HG02678 (cell line): ENCODE data around the gene CYTH3.
"Not testable (repeated sequence)": the region's sequence is repeated elsewhere in the genome, so short reads cannot be mapped to it uniquely, and the experiment has no call there.

Experiments used
- ATAC-seq: cut with Tn5 transposase; IDR thresholded peaks from one replicate; pipeline ENCODE4 v1.9.1; 2021; ENCODE audit warnings: mild to moderate bottlenecking, moderate library complexity; ENCODE audit not compliant: unreplicated experiment

CYTH3 gene

DNA sequence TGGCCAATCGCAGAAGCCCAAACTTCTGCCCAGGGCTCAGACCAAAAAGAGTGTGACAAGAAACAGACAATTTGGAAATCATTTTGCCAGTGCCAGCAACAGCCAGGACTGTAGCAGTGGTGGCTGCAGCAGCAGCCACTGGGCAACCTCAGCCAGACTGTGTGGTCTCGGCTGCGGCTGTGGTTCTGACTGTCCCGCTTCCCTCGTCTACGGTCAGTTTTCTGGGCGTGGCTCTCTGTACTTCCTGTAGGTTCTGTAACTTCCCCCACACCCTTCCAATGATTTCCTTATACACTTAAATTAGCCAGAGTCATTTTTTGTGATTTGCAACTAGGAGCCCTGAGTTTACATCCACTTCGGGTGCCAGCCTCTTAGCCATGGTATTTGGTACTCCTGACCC lies 39.9 kb downstream of the CYTH3 start:
- ATAC-seq = no peak

DNA sequence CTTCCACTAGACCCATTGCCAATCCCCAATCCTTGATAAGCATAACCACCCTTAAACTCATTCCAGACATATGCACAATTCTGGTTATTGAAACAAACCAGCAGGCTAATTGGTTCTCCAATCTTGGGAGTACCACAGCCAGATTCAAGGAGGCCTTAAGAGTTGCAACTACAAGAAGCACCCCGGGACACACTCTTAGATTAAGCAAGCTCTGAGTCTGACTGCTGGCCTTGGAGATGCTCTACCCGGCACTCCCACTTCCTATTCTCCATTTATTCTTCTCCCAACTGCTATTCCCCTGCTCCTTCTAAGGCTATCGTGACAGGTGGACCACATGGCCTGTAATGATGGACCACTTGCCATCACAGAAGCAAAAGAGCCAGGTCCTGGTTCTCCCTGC lies 40.3 kb downstream of the CYTH3 start:
- ATAC-seq = no peak

DNA sequence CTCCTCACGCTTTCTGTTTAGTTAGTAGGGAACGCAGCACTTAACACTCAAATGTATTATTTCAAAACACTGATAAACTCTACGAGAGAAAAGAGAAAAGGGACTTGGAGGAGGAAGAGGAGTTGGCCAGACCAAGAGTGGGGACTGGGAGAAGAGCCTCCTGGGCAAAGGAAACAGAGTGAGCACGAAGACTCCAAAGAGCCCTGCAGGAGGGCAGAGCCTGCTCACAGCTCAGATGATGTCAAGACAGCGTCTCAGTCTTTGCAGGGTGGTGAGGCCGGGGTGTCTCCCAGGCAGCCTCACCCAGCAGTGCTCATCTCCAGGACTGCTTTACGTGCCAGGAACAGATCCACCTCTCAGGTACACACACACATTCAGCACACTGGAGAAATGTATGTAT lies 41.2 kb downstream of the CYTH3 start:
- no peak for ATAC-seq

DNA sequence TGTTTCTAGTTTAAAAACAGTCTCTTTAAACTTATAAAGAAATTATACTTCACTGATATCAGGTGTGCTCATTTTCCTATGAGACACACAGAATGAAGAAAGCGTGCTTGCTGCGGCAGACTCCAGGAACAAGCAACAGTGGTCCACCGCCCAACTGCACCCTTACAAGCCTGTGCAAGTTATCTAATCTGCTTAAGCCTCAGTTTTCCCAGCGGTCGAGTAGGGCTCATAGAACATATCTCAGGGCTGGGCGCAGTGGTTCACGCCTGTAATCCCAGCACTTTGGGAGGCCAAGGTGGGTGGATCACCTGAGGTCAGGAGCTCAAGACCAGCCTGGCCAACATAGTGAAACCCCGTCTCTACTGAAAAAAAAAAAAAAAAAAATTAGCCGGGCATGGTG lies 43.1 kb downstream of the CYTH3 start:
- not testable (repeated sequence) for ATAC-seq

DNA sequence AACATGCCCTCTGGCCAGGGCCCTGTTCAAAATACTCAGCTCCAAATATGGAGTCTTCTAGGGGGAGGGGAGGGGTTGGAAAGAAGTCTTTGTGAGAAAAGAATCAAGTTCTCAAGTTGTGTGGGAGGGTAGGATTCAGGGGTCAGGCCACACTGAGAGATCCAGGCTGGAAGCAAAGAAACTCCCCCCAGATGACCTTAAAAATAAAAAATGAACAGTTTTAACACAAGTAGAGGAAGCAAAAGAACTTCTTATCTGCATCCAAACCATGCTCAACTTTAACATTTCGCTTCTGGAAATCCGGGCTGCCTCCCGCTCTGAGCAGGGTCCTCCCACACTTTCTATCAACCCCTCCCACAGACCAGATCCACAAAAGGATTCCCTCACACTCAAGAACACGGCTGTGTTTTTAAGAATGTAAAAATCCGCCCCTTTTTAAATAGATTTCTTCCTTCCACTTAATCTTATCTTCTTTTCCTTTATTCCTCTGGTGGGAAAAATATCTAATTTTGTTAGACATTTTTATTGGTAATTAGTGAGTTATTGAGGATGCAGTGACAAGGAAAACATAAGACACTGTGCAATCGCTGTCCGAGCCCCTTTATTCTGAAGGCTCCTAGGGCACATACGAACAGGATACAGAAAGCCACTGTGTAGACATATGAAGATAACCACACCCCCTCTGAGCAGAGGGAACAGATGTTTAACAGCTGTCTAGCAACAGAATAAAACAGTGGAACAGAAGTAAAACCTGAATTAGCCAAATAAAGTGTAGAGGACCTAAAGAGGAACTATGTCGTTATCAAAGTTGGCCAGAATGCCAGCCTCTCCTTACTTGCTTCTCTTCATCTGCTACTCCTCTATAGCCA lies 43.8 kb downstream of the CYTH3 start:
- ATAC-seq = peak; percentile 89

DNA sequence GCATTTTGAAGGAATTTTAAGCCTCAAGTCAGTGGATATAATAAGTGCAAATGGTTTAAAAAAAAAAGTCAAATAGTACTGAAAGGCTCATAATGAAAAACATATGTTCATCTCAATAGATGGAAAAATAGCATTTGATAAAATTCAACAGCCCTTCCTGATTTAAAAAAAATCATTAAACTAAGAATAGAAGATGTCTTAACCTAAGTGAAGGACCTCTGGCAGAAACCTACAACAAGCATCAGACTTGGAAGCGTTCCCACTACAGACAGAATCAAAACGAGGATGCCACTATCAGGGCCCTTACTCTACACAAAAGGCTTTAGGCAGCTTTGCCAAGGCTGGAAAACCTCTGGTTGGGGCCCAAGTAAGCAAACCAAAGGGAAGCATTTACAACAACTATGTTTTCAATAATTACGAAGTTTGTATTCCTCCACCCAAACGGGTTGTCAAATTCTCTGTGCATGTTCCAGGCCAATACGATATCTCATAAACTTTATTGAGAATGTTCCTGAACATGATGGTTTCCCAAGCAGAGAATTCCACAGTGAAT lies 45.1 kb downstream of the CYTH3 start:
- no peak for ATAC-seq

DNA sequence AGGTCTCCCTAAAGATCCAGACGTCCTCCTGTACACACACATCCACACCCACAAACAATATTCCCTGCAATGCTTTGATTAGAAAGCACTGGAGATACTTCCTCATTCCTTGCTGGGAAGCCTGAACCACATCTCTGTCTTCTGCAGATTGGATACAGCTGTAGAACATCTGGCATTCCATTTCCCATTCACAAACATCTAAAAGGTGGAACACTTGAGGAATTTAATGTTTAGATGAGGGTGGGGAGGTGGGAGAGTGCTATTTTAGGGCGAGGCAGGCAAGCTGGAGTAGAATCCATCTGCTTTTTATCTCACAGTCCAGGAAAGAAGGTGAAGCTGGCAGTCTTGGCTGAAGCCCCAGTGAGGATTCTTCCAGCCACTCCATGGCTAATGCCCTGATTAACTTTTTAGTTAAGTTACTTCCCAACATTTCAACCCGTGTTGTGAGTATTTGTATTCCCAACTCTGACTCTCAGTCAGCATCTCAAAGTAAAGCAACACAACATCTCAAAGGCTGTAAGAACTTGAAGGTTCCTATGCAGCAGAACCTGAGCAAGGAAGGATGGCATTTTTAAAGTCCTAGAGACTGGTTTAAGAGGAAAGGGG lies 46.1 kb downstream of the CYTH3 start:
- ATAC-seq = no peak

DNA sequence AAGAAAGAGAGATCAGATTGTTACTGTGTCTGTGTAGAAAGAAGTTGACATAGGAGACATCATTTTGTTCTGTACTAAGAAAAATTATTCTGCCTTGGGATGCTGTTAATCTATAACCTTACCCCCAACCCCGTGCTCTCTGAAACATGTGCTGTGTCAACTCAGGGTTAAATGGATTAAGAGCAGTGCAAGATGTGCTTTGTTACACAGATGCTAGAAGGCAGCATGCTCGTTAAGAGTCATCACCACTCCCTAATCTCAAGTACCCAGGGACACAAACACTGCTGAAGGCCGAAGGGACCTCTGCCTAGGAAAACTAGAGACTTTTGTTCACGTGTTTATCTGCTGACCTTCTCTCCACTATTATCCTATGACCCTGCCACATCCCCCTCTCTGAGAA lies 49.0 kb downstream of the CYTH3 start:
- ATAC-seq = not testable (repeated sequence)

DNA sequence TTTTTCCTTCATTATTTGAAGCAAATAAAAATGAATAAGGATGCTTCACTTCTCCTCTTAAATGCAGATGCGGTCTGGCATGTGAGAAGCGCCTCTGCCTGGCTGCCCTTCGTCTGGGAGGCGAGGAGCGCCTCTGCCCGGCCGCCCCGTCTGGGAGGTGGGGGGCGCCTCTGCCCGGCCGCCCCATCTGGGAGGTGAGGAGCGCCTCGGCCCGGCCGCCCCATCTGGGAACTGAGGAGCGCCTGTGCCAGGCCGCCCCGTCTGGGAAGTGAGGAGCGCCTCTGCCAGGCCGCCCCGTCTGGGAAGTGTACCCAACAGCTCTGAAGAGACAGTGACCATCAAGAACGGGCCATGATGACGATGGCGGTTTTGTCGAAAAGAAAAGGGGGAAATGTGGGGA lies 49.4 kb downstream of the CYTH3 start:
- ATAC-seq = not testable (repeated sequence)

DNA sequence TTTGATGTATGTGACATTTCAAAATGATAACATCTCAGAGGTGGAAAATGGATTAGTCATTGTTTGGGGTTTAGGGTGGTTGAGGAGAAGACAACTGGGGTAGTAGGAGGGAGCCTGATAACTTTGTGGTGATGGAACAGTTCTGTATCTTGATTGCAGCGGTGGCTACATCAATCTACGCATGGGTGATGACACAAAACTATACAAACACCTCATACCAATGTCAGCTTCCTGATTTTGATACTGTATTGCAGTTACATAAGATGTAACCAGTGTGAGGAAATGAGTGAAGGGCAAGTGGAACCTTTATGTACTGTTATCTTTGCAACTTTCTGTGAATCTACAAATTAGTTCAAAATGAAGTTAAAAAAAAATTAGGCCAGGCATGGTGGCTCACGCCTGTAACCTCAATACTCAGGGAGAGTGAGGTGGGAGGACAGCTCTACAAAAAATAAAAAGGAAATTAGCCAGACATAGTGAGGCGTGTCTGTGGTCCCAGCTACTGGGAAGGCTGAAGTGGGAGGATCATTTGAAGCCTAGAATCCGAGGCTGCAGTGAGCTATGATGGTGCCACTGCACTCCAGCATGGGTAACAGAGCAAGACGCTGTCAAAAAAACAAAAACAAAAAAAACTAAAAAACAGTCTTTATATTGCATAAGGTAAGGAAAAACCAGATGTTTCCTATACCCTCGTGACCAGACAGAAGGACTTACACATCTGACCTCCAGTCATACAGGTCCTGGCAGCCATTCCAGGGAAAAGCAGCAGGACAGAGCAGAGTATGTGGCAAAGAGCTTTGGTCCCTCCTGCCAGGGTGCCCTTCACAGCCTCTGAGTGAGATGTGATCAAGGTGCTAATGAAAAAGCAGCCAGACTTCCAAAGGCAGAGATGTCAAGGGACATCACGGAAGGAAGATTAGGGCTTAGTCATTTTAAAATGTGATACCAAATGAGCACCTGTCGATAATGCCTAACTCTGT lies 50.8 kb downstream of the CYTH3 start:
- no peak for ATAC-seq

DNA sequence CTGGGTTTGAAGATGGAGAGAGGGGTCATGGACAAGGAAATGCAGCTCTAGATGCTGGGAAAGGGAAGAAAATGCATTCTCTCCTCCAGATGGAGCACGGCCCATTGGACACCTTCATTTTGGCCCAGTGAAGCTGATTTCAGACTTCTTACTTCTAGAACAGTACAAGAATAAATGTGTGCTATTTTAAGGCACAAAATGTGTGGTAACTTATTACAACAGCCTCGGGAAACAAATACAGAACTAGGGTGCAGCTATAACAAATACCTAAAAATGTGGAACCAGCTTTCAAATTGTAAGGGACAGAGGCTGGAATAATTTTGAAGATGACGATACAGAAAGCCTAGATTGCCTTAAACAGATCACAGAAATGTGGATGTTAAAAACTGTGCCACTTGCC lies 54.1 kb downstream of the CYTH3 start:
- no peak for ATAC-seq

DNA sequence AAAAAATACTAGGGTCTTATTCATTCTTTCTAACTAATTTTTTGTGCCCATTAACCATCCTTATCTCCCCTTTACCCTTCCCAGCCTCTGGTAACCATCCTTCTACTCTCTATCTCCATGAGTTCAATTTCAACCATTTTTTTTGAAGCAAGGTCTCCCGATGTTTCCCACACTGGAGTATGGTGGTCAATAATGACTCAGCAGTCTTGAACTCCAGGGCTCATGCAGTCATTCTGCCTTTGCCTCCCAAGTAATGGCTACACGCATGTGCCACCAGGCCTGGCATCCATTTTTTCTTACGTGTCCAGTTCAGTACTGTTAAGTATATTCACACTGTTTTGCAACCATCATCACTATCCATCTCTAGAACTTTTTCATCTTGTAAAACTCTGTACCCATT lies 60.4 kb downstream of the CYTH3 start:
- ATAC-seq = no peak

DNA sequence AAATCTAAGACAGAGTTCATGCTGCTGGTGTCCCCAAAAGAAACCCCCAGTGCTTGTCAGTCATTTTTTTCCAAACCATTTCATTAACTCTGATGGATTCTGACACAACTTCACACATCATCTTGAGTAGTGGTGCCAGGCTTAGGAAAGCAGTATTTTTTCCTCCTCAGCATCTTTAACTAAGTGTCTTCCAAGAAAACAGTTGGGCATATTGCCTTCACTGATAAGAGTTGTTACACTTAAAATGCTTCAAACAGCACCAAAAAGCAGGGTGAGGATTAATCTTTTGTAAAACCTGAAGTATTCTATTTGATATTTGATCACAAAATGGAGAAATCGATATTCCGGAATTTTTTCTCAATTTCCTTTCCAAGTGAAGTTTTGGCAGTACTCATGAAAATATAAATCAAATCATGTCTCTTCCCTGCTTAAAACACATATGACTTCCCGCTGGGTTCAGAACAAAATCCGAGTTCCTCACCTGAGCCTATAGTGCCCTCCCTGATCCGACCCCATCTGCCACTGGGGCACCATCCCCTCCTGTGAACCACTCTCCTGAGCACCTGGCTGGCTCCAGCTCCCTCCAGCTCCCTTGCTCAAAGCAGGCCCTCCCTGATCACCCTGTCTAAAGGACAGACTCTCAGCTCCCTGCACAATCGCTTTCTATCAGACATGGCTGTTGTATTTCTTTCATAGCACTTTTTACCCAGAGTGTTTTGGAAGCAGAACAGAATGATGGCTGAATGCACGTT lies 61.6 kb downstream of the CYTH3 start:
- no peak for ATAC-seq

DNA sequence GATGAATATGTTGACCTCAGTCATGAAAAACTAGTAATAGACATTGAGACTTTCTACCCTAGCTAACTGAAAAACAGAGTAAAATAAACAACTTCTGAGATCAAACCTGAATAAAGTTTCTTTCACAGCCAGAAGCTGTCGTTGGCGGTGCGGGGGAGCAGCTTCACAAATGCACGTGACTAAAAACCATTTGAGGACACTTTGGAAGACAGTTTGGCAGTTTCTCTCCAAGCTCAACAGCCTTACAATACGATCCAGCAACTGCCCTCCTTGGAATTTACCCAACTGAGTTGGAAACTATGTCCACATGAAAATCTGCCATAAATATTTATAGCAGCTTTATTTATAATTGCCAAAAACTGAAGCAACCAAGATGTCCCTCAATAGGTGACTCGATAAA lies 63.1 kb downstream of the CYTH3 start:
- no peak for ATAC-seq

DNA sequence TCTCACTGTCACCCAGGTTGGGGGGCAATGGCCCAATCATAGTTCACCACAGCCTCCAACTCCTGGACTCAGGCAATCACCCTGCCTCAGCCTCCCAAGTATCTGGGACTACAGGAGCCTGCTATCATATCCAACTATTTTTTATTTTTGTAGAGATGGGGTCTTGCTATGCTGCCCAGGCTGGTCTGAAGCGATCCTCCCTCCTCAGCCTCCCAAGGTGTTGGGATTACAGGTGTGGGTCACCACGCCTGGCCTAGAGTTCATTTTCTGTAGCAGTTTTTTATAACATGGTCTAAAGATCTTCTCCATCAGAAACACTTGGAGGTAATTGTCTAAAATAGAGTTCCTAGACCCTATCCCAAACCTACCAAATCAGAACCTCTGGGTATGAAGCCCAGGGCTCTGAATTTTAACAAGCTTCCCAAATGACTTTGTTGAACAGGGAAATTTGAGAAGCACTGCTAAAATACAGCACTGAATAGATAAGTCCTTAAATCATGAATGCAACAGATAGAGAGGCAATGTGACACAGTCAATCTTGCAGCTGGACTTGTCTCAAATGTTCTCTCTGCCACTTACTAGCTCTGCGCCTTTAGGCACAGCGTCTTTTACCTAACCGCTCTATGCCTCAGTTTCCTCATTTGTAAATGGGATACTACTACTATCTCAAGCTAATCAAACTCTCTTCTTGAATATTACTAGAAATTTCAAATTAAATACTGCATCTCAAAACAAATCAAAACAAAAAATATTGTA lies 63.7 kb downstream of the CYTH3 start:
- no peak for ATAC-seq

DNA sequence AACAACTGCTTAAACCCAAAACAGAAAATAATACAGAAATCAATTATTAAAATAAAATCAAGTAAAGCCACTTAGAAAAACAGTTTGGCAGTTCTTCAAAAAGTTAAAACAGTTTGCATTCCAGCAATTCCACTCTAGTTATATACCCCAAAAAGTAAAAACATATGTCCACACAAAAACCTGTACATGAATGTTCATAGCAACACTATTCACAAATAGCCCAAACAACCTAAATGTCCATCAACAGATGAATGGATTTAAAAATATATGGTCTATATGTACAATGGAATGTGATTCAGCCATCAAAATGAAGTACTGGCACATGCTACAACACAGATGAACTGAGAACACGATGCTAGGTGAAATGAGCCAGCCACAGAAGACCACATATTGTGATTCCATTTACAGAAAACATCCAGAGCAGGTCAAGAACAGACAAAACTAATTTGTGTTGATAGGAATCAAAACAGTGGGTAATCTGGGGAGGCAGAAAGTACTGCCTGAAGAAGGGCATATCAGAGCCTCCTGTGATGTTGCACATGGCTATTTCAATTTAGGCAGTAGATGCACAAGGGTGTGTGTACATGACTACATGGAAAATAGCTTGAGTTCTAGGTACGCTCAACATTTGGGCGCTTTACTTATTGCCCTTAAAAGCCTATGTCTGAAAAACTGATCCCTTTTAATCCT lies 66.3 kb downstream of the CYTH3 start:
- no peak for ATAC-seq

DNA sequence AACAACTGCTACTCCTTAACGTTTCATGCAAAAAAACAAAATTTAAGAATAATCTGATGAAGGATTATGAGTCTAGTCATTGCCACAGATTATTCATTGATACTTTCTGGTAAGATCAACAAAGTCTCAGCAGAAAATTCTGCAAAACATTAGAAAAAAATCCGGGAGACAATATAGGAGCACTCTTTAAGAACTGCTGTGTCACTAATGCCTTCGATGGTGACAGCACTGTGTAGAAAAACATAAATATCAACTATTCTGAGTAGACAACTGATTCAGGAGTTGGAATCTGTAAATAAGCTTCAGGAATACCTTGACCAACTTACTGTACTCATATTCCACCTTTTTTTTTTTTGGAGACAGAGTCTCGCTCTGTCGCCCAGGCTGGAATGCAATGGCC lies 69.0 kb downstream of the CYTH3 start:
- ATAC-seq = no peak

DNA sequence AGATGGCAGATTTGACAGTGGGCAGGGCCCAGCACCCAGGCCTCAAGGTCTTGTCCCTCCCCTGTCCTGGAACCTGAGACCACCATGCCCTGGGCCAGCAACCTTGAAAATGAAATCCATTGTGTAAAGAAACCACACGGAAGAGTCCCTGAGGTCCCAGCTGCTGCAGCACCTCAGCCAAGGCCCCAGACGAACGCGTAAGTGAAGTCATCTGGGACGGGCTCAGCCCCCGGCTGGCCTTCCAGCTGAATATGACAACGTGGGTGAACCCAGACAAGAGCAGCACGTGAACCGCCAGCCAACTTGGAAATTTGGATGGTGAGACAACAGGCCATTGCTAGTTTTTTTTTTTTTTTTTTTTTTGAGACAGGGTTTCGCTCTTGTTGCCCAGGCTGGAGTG lies 70.3 kb downstream of the CYTH3 start:
- no peak for ATAC-seq

DNA sequence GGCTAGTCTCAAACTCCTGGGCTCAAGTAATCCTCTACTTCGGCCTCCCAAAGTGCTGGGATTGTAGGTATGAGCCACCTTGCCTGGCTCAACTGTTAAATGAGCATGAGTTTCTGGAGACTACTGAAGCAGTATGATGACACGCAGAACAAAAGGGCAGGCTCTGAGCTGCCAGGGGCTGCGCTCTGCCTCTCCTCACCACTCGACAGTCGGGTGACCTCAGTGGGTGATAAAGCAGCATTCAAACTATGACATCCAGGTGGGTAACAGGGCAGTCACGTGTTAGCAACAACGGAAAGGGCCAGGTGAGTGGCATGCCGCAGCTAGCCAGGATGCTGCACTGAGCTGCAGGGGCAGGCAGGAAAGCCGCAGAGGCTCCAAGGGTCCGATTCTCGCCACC lies 71.5 kb downstream of the CYTH3 start:
- ATAC-seq = no peak
